DOHH2 (cell line): ENCODE results near the gene BCL2L11.

Experiments
- H3F3A ChIP-seq: fragments of 200-600 bp; sonication (generic), shearing (Covaris generic); 2 replicates; pipeline ENCODE4 v1.6.0; 2016; ENCODE audit warnings: antibody characterized with exemption, mild to moderate bottlenecking; ENCODE audit not compliant: control insufficient read depth, insufficient read depth
- H3K27ac ChIP-seq: fragments of 200-600 bp; sonication (generic); 2 replicates; pipeline ENCODE4 v1.5.1; 2014; ENCODE audit warnings: low read depth, mild to moderate bottlenecking, low read length, moderate library complexity
- H3K27me3 ChIP-seq: fragments of 200-600 bp; sonication (generic); 2 replicates; pipeline ENCODE4 v1.6.1; 2014; ENCODE audit warnings: mild to moderate bottlenecking, low read length, mixed read lengths; ENCODE audit not compliant: control insufficient read depth
- H3K36me3 ChIP-seq: fragments of 200-600 bp; sonication (generic); 2 replicates; pipeline ENCODE4 v1.6.1; 2014; ENCODE audit warnings: mild to moderate bottlenecking, low read length, moderate library complexity, mixed read lengths; ENCODE audit not compliant: control insufficient read depth
- H3K4me1 ChIP-seq: fragments of 200-600 bp; sonication (generic); 2 replicates; pipeline ENCODE4 v1.6.1; 2014; ENCODE audit warnings: mild to moderate bottlenecking, low read length, mixed read lengths; ENCODE audit not compliant: control insufficient read depth
- H3K4me2 ChIP-seq: fragments of 200-600 bp; sonication (generic); 2 replicates; pipeline ENCODE4 v1.6.0; 2014; ENCODE audit warnings: mild to moderate bottlenecking, low read length, moderate library complexity
- H3K4me3 ChIP-seq: fragments of 200-600 bp; sonication (generic); 2 replicates; pipeline ENCODE4 v1.5.1; 2014; ENCODE audit warnings: mild to moderate bottlenecking, low read length, mixed read lengths
- H3K79me2 ChIP-seq: fragments of 200-600 bp; sonication (generic); 2 replicates; pipeline ENCODE4 v1.6.1; 2014; ENCODE audit warnings: mild to moderate bottlenecking, low read length, mixed read lengths; ENCODE audit not compliant: control insufficient read depth
- H3K9me2 ChIP-seq: fragments of 200-600 bp; sonication (generic); replicated peaks from 2 replicates; pipeline ENCODE4 v1.6.1; 2014; ENCODE audit warnings: mild to moderate bottlenecking, low read length, mixed read lengths; ENCODE audit not compliant: control insufficient read depth
- H3K9me3 ChIP-seq: fragments of 200-600 bp; sonication (generic); 2 replicates; pipeline ENCODE4 v1.6.1; 2014; ENCODE audit warnings: antibody characterized with exemption, low read length, mixed read lengths; ENCODE audit not compliant: control insufficient read depth, insufficient read depth
- H4K20me1 ChIP-seq: fragments of 200-600 bp; sonication (generic); 2 replicates; pipeline ENCODE4 v1.6.0; 2014; ENCODE audit warnings: low read depth, mild to moderate bottlenecking, antibody characterized with exemption, low read length, moderate library complexity; ENCODE audit not compliant: control insufficient read depth, insufficient read depth
- CTCF ChIP-seq: fragments of 200-600 bp; sonication (generic); IDR thresholded peaks from one replicate; pipeline ENCODE4 v1.5.1; 2014; ENCODE audit warnings: antibody characterized with exemption, mild to moderate bottlenecking, low read depth, low read length; ENCODE audit not compliant: poor library complexity, severe bottlenecking
- EZH2phosphoT487 ChIP-seq: fragments of 200-600 bp; sonication (generic); IDR thresholded peaks from 2 replicates; pipeline ENCODE4 v1.6.1; 2017; ENCODE audit warnings: borderline replicate concordance, mild to moderate bottlenecking, antibody characterized with exemption, low read length, moderate library complexity, mixed read lengths

Gene BCL2L11

DNA sequence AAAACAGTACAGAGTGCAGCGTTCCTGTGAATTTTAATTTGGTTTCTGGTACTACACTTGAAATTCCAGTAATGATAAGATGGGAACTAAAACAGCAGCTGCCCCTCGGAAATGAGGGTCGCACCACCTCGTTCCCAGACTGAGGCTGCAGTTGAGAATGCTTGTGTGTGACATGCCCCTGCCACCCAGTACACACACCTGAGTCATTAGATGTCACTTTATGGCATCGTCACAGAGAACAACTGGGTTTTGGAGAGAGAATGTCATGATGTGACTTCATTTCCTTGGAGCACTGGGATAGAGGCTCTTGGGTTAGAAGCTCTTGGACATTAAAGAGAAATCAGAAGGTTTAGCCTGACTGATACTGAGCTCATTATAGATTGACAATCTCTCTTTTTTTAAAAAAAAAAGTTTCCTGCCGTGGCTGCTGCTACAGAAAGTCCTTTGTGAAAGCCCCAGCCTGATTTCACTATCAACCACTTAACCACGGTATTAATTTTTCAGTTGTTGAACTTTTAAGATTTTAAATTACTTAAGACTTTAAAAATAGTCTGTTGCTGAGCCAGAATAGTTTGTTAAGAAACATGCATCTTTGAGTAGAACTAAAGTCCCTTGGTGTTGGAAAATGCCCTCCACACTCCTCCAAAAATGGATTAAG is 24.5 kb downstream of the BCL2L11 start:
- peaks cover 94% of the 10 kb centered on the region for H3K79me2 ChIP-seq
- H3K27ac ChIP-seq: no peak overlapping the region
- H4K20me1 ChIP-seq: peaks cover 8% of the 10 kb centered on the region
- TF ChIP-seq EZH2phosphoT487 (no peak), CTCF (no peak)
- H3K27me3 ChIP-seq: no peaks in the 10 kb centered on the region
- H3K4me1 ChIP-seq: peaks cover 24% of the 10 kb centered on the region
- no peaks in the 10 kb centered on the region; the same call in 1 of the 2 replicates for H3F3A ChIP-seq
- H3K9me3 ChIP-seq: no peaks in the 10 kb centered on the region
- H3K36me3 ChIP-seq: peaks cover 89% of the 10 kb centered on the region
- no peaks in the 10 kb centered on the region for H3K9me2 ChIP-seq
- H3K4me2 ChIP-seq: no peak overlapping the region
- no peak overlapping the region for H3K4me3 ChIP-seq

DNA sequence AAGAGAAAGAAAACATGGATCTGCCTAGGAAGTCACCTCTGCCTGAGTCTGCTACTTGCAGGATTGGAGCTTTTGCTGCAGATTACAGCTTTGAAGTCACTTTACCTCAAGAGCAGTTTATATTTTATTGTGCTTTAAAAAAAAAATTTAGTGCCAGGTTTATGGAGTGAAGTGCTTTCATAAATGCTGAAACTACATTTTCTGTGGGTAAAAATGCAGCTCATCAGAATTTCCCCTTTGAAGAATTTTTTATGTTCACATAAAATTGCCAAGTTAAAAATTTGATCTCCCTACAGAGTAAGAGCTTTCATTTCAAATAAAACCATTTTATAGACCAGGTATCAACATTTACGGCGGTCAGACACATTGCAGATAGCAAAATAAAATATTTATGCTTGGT is 25.2 kb downstream of the BCL2L11 start:
- Histone ChIP-seq H3K4me3 (no peak overlapping the region), H3F3A (no peaks in the 10 kb centered on the region; the same call in 1 of the 2 replicates), H3K27me3 (no peaks in the 10 kb centered on the region), H3K79me2 (peaks cover 91% of the 10 kb centered on the region), H3K9me2 (no peaks in the 10 kb centered on the region), H3K9me3 (no peaks in the 10 kb centered on the region), H4K20me1 (peaks cover 4% of the 10 kb centered on the region), H3K36me3 (peaks cover 89% of the 10 kb centered on the region), H3K4me2 (no peak overlapping the region), H3K27ac (no peak overlapping the region), H3K4me1 (peaks cover 24% of the 10 kb centered on the region)
- TF ChIP-seq EZH2phosphoT487 (no peak), CTCF (no peak)

DNA sequence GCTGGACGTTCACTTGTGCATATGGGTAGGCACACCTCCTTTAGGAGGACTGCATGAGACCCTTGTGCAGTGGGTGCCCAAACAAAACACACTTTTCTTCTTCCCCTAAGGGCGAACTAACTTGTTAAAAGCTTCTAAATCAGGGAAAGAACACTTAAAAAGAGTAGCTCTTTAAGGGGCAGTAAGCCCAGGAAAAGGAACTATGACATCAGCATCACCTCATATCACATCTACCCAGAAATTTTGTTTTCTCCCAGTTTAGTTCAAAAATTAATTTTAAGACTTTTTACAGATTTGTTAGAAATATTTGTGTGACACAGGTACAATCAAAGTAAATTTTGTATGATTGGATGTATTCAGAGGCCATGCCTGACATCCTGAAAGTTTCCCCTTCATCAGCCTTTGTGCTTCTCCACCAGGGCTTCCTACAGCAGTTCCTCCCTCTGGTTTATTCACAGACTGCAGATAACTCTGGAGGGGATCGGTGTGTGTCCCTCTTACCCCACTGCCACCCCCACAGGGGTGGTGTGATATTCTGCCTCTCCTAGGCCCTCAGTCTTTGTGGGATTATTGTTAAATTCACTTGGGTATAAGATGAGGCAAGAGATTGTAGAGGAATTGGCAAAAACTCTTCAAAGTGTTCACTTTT is 27.6 kb downstream of the BCL2L11 start:
- H3K36me3 ChIP-seq: peaks cover 94% of the 10 kb centered on the region
- H3K4me2 ChIP-seq: no peak overlapping the region
- H3K27ac ChIP-seq: 0 out of 2 replicates have a peak overlapping the region, but pooled peaks have one; percentile 2
- no peaks in the 10 kb centered on the region for H3K9me2 ChIP-seq
- H4K20me1 ChIP-seq: peaks cover 4% of the 10 kb centered on the region
- no peaks in the 10 kb centered on the region for H3K27me3 ChIP-seq
- H3K4me3 ChIP-seq: no peak overlapping the region
- H3K79me2 ChIP-seq: peaks cover 91% of the 10 kb centered on the region
- no peak for TF ChIP-seq EZH2phosphoT487
- TF ChIP-seq CTCF: no peak
- H3F3A ChIP-seq: no peaks in the 10 kb centered on the region; the same call in 1 of the 2 replicates
- no peaks in the 10 kb centered on the region for H3K9me3 ChIP-seq
- peaks cover 25% of the 10 kb centered on the region for H3K4me1 ChIP-seq
